Osteoblast (primary cell): ENCODE measurements around the gene TP53AIP1. TPM values are rescaled to one million over a fixed set of nuclear protein-coding genes. Genes with fewer than 3 reads are reported as not detected.

ENCODE experiments used
- DNase-seq: peaks from one replicate; pipeline ENCODE4 v3.0.0; 2011; ENCODE audit warnings: low spot score, mixed read lengths; ENCODE audit not compliant: insufficient read length; ENCODE audit errors: missing footprints
- H2AFZ ChIP-seq: 2 replicates; pipeline ENCODE4 v1.6.0; 2011; ENCODE audit warnings: mild to moderate bottlenecking, low read length
- H3K27ac ChIP-seq: 2 replicates; pipeline ENCODE4 v1.5.1; 2011; ENCODE audit warnings: mild to moderate bottlenecking, low read depth, low read length, moderate library complexity
- H3K27me3 ChIP-seq: 2 replicates; pipeline ENCODE4 v1.6.0; 2012; ENCODE audit warnings: mild to moderate bottlenecking, control low read depth, inconsistent platforms, low read length, moderate library complexity; ENCODE audit not compliant: insufficient read depth
- H3K36me3 ChIP-seq: 2 replicates; pipeline ENCODE4 v1.5.1; 2011; ENCODE audit warnings: mild to moderate bottlenecking, low read length, control low read depth, moderate library complexity; ENCODE audit not compliant: insufficient read depth
- H3K4me1 ChIP-seq: 2 replicates; pipeline ENCODE4 v1.5.1; 2011; ENCODE audit warnings: mild to moderate bottlenecking, low read length, control low read depth, moderate library complexity; ENCODE audit not compliant: insufficient read depth
- H3K4me2 ChIP-seq: 2 replicates; pipeline ENCODE4 v1.6.0; 2011; ENCODE audit warnings: mild to moderate bottlenecking, low read length; ENCODE audit not compliant: insufficient read depth
- H3K4me3 ChIP-seq: fragments of 200-600 bp; sonication (generic); 3 replicates; pipeline ENCODE4 v1.5.1; 2012; ENCODE audit warnings: mild to moderate bottlenecking, low read length, inconsistent platforms; ENCODE audit not compliant: insufficient read depth
- H3K79me2 ChIP-seq: 2 replicates; pipeline ENCODE4 v1.6.0; 2012; ENCODE audit warnings: mild to moderate bottlenecking, low read length, control low read depth, inconsistent platforms; ENCODE audit not compliant: insufficient read depth
- H3K9me3 ChIP-seq: 2 replicates; pipeline ENCODE4 v1.5.1; 2011; ENCODE audit warnings: low read depth, low read length, control low read depth
- H4K20me1 ChIP-seq: 2 replicates; pipeline ENCODE4 v1.6.0; 2012; ENCODE audit warnings: mild to moderate bottlenecking, low read length, control low read depth; ENCODE audit not compliant: insufficient read depth
- total RNA-seq: library from RNA; depleted of rRNA; stranded (reverse); fragments of >200 nt; gene quantifications from 2 replicates; pipeline ENCODE4 v1.2.3, GENCODE V29; 2012
- TF ChIP-seq, protein P1 (sequence below): IDR thresholded peaks from 2 replicates; pipeline ENCODE4 v1.5.1; 2011; ENCODE audit warnings: mild to moderate bottlenecking, low read depth, low read length, moderate library complexity; ENCODE audit errors: extremely low read depth

Gene TP53AIP1
- total RNA-seq, 1 donor: under 0.01 TPM

DNA sequence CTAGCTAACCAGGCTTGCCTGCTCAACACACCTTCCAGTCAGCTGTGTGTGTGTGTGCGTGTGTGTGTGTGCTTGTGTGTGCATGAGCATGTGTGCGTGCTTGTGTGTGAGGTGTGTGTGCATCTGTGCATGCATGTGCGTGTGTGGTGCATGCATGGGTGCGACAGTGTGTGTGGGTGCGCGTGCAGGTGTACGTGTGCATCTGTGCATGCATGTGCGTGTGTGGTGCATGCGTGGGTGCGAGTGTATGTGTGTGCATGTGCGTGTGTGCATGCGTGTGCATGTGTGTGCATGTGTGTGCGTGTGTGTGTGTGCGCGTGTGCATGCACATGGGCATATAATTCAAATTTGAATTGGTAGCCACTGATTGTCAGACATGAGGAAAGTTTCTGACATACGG is 10.5 kb upstream of the TP53AIP1 start:
- Histone ChIP-seq H3K4me3 (no peak overlapping the region), H3K79me2 (no peaks in the 10 kb centered on the region), H3K36me3 (no peaks in the 10 kb centered on the region)

DNA sequence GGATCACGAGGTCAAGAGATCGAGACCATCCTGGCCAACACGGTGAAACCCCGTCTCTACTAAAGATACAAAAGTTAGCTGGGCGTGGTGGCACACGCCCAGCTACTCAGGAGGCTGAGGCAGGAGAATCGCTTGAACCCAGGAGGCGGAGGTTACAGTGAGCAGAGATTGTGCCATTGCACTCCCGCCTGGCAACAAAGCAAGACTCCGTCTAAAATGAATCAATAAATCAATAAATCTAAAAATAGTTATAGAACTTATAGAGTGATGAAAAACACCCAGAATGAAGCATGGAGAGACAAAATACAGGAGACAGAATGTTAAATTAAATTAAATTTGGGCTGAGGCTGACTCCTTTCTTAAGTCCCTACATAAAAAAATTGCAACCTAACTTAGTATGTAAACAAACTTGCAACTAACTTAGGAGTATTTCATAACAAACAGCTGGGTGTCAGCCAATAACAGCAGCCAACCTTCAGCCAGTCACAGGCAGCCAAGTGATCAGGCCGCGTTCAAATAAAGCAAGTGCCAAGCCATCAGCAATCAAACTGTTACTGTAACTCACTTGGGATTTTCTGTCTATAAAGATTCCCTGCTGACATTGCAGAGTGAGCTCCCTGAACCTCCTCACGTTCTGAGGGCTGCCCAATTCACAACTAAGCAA is 7.3 kb upstream of the TP53AIP1 start:
- H3K9me3 ChIP-seq: no peaks in the 10 kb centered on the region
- peaks cover 3% of the 10 kb centered on the region for H3K27me3 ChIP-seq
- DNase-seq: no peak
- H3K4me1 ChIP-seq: no peaks in the 10 kb centered on the region
- no peaks in the 10 kb centered on the region for H3K79me2 ChIP-seq
- TF ChIP-seq, protein P1, sequence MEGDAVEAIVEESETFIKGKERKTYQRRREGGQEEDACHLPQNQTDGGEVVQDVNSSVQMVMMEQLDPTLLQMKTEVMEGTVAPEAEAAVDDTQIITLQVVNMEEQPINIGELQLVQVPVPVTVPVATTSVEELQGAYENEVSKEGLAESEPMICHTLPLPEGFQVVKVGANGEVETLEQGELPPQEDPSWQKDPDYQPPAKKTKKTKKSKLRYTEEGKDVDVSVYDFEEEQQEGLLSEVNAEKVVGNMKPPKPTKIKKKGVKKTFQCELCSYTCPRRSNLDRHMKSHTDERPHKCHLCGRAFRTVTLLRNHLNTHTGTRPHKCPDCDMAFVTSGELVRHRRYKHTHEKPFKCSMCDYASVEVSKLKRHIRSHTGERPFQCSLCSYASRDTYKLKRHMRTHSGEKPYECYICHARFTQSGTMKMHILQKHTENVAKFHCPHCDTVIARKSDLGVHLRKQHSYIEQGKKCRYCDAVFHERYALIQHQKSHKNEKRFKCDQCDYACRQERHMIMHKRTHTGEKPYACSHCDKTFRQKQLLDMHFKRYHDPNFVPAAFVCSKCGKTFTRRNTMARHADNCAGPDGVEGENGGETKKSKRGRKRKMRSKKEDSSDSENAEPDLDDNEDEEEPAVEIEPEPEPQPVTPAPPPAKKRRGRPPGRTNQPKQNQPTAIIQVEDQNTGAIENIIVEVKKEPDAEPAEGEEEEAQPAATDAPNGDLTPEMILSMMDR: no peak
- H3K4me2 ChIP-seq: no peak overlapping the region
- H4K20me1 ChIP-seq: no peaks in the 10 kb centered on the region
- no peak overlapping the region for H3K4me3 ChIP-seq
- H2AFZ ChIP-seq: peak overlapping the region; percentile 20
- H3K36me3 ChIP-seq: no peaks in the 10 kb centered on the region
- H3K27ac ChIP-seq: no peak overlapping the region

More for the DNA sequence above, 10.5 kb upstream of the TP53AIP1 start:
- no peak overlapping the region for H3K4me2 ChIP-seq
- no peaks in the 10 kb centered on the region for H3K9me3 ChIP-seq
- no peak for DNase-seq
- TF ChIP-seq, protein P1: no peak
- H3K27ac ChIP-seq: no peak overlapping the region
- H3K4me1 ChIP-seq: no peaks in the 10 kb centered on the region
- peaks cover 2% of the 10 kb centered on the region for H4K20me1 ChIP-seq
- no peak overlapping the region for H2AFZ ChIP-seq
- H3K27me3 ChIP-seq: peaks cover 3% of the 10 kb centered on the region

DNA sequence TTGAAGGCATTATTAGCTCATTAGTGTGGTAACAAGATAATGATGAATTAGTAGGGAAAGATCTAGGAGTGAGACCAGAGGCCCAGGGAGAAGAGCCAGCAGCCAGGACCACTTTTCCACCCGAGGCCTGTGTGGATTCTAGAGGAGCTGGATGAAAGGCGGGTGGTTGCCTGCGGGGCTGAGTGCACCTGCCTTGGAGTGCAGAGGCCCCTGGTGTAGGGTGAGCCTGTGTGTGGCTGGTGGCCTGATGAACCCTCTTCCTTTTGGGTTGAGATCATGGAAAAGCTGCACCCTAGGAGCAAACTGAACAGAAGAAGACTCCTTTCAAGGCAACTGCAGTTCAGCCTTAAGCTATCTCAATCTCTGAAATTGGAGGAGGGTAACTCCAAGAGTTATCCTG is 5.9 kb upstream of the TP53AIP1 start:
- no peaks in the 10 kb centered on the region for H3K4me1 ChIP-seq
- no peaks in the 10 kb centered on the region for H3K36me3 ChIP-seq
- H3K9me3 ChIP-seq: no peaks in the 10 kb centered on the region
- no peak overlapping the region for H3K4me2 ChIP-seq
- peaks cover under 1% of the 10 kb centered on the region for H3K27me3 ChIP-seq
- no peak overlapping the region for H3K4me3 ChIP-seq
- H4K20me1 ChIP-seq: no peaks in the 10 kb centered on the region
- H3K79me2 ChIP-seq: no peaks in the 10 kb centered on the region
- TF ChIP-seq, protein P1: no peak
- H2AFZ ChIP-seq: no peak overlapping the region
- H3K27ac ChIP-seq: no peak overlapping the region
- no peak for DNase-seq

DNA sequence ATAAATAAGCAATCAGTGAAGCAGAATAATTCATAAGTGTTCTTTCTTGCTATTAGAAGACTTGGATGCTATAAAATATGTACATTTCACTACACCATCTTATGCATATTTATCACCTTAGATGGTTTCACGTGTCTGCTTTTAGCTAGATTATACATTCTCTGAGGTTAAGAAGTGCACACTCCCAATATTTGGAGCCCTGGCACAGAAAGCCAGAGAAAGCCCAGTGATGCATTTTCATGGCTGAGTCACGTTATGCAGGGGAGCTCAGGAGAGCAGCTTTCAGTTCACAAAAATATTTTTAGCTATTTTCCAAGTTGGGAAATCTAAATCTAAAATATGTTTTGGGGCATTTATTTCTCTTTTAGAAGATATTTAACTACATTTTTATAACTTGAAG is 5.1 kb upstream of the TP53AIP1 start:
- Histone ChIP-seq H3K4me2 (no peak overlapping the region), H4K20me1 (no peaks in the 10 kb centered on the region), H3K27ac (no peak overlapping the region), H3K9me3 (no peaks in the 10 kb centered on the region), H3K27me3 (peaks cover 4% of the 10 kb centered on the region), H3K4me3 (no peak overlapping the region), H3K79me2 (no peaks in the 10 kb centered on the region), H3K36me3 (no peaks in the 10 kb centered on the region), H3K4me1 (no peaks in the 10 kb centered on the region), H2AFZ (no peak overlapping the region)
- DNase-seq: no peak
- TF ChIP-seq, protein P1: no peak
